HCT116 (cell line): ENCODE data around the gene DOCK4. TPM values are rescaled to one million over a fixed set of nuclear protein-coding genes. Genes with fewer than 3 reads are reported as not detected.

Source experiments
- ATAC-seq: fragments of 200-7000 bp; cut with Tn5 transposase; 2 replicates; pipeline ENCODE4 v1.9.1; 2020; ENCODE audit warnings: mild to moderate bottlenecking, moderate library complexity
- BruUV-seq: library from RNA; stranded (reverse); fragments of 400-500 nt; replicated peaks from 2 replicates; lab custom pipeline; 2021; lab: Mats Ljungman, UMichigan
- CTCF ChIA-PET: fragments of 300-600 bp; sonication (Branson Sonifier 250); formaldehyde crosslinking; loops from one replicate; lab custom pipeline; 2021; ENCODE audit warnings: antibody characterized with exemption; lab: Charles Lee
- POLR2A ChIA-PET: fragments of 300-600, 350-600 bp; sonication (Branson Sonifier 250); formaldehyde crosslinking; loops from one replicate; lab custom pipeline; 2021; ENCODE audit warnings: antibody characterized with exemption; lab: Charles Lee
- RAD21 ChIA-PET, 2 experiments: fragments of 300-600 bp; sonication (Branson Sonifier 250); formaldehyde crosslinking; loops; one replicate each; lab custom pipeline; 2023; ENCODE audit warnings: low total read pairs in 2 of 2; ENCODE audit not compliant: uncharacterized antibody in 2 of 2, unreplicated experiment in 2 of 2, low non-redundant PET in 1 of 2; lab: Charles Lee
- DNase-seq: peaks from one replicate; pipeline ENCODE4 v3.0.0-alpha.2; 2010; ENCODE audit warnings: low read depth, low spot score
- H2AFZ ChIP-seq: fragments of 200-600 bp; shearing (Covaris generic), sonication (generic); 2 replicates; pipeline ENCODE4 v1.6.1; 2017; ENCODE audit warnings: low read depth, mixed run types, mixed read lengths, antibody characterized with exemption, low read length; ENCODE audit not compliant: poor library complexity, severe bottlenecking
- H3K27ac ChIP-seq: 2 replicates; pipeline ENCODE4 v1.5.1; 2012; ENCODE audit warnings: low read depth, low read length
- H3K27me3 ChIP-seq: fragments of 200-600 bp; sonication (generic); 2 replicates; pipeline ENCODE4 v1.6.1; 2016; ENCODE audit warnings: mixed run types, low read length, mixed read lengths; ENCODE audit not compliant: insufficient read depth
- H3K36me3 ChIP-seq, 2 experiments: fragments of 200-500 bp in 1 of 2; fragments of 200-600 bp in 1 of 2; sonication (Bioruptor generic) in 1 of 2; sonication (generic) in 1 of 2; 2 replicates each; pipeline versions ENCODE4 v1.5.1 to v1.6.1; 2014 to 2016; ENCODE audit warnings: low read length in 2 of 2, inconsistent platforms in 1 of 2, mixed read lengths in 1 of 2, mixed run types in 1 of 2; ENCODE audit not compliant: insufficient read depth in 2 of 2, control insufficient read depth in 1 of 2
- H3K4me1 ChIP-seq, 2 experiments: fragments of 200-600 bp in 1 of 2; sonication (generic) in 1 of 2; 2 replicates each; pipeline versions ENCODE4 v1.5.1 to v1.6.1; 2012 to 2017; ENCODE audit warnings: low read length in 2 of 2, inconsistent platforms in 1 of 2, mild to moderate bottlenecking in 1 of 2, mixed read lengths in 1 of 2, mixed run types in 1 of 2, moderate library complexity in 1 of 2; ENCODE audit not compliant: insufficient read depth in 2 of 2, control insufficient read depth in 1 of 2
- H3K4me2 ChIP-seq: fragments of 200-600 bp; sonication (generic); 2 replicates; pipeline ENCODE4 v1.6.1; 2017; ENCODE audit warnings: mixed run types, low read length, mixed read lengths
- H3K4me3 ChIP-seq, 2 experiments: fragments of 200-600 bp in 1 of 2; sonication (generic) in 1 of 2; replicated peaks in 1 of 2; 2 replicates each; pipeline ENCODE4 v1.5.1; 2011 to 2016; ENCODE audit warnings: low read length in 2 of 2, control low read depth in 1 of 2, low read depth in 1 of 2, mild to moderate bottlenecking in 1 of 2, mixed read lengths in 1 of 2, mixed run types in 1 of 2
- H3K79me2 ChIP-seq: fragments of 200-600 bp; sonication (generic); 2 replicates; pipeline ENCODE4 v1.6.1; 2017; ENCODE audit warnings: mild to moderate bottlenecking, mixed run types, low read length, moderate library complexity, mixed read lengths; ENCODE audit not compliant: insufficient read depth
- H3K9ac ChIP-seq: fragments of 200-600 bp; sonication (generic); 2 replicates; pipeline ENCODE4 v1.6.1; 2016; ENCODE audit warnings: low read length, mixed read lengths
- H3K9me2 ChIP-seq: fragments of 200-600 bp; sonication (generic), shearing (Covaris generic); 2 replicates; pipeline ENCODE4 v1.6.1; 2017; ENCODE audit warnings: mixed run types, mild to moderate bottlenecking, moderate library complexity; ENCODE audit not compliant: insufficient read depth
- H3K9me3 ChIP-seq, 2 experiments: fragments of 200-500 bp in 1 of 2; fragments of 200-600 bp in 1 of 2; sonication (Bioruptor generic) in 1 of 2; sonication (generic) in 1 of 2; 2 replicates each; pipeline ENCODE4 v1.6.1; 2014 to 2017; ENCODE audit warnings: low read length in 2 of 2, mixed read lengths in 2 of 2, inconsistent platforms in 1 of 2, low read depth in 1 of 2, mild to moderate bottlenecking in 1 of 2, mixed run types in 1 of 2, moderate library complexity in 1 of 2; ENCODE audit not compliant: control insufficient read depth in 1 of 2, insufficient read depth in 1 of 2
- H4K20me1 ChIP-seq: fragments of 200-600 bp; sonication (generic), shearing (Covaris generic); 2 replicates; pipeline ENCODE4 v1.6.1; 2017; ENCODE audit warnings: mixed run types, mild to moderate bottlenecking, moderate library complexity; ENCODE audit not compliant: insufficient read depth
- CEBPB ChIP-seq: IDR thresholded peaks from 2 replicates; pipeline ENCODE4 v1.6.1; 2012; ENCODE audit warnings: low read depth
- EGR1 ChIP-seq: IDR thresholded peaks from 2 replicates; pipeline ENCODE4 v1.6.1; 2012; ENCODE audit warnings: low read depth
- ELF1 ChIP-seq: IDR thresholded peaks from 2 replicates; pipeline ENCODE4 v1.6.1; 2012; ENCODE audit warnings: low read depth, borderline replicate concordance
- EZH2 ChIP-seq: fragments of 200-600 bp; sonication (generic); IDR thresholded peaks from 2 replicates; pipeline ENCODE4 v1.6.1; 2017; ENCODE audit warnings: antibody characterized with exemption, mixed run types
- FOSL1 ChIP-seq: IDR thresholded peaks from 2 replicates; pipeline ENCODE4 v1.6.1; 2012; ENCODE audit warnings: low read depth
- JUND ChIP-seq: IDR thresholded peaks from 2 replicates; pipeline ENCODE4 v1.6.1; 2012
- MAX ChIP-seq: IDR thresholded peaks from 2 replicates; pipeline ENCODE4 v1.6.1; 2012
- POLR2AphosphoS5 ChIP-seq: IDR thresholded peaks from 2 replicates; pipeline ENCODE4 v1.6.1; 2011; ENCODE audit warnings: mild to moderate bottlenecking, low read depth, low read length, moderate library complexity
- RAD21 ChIP-seq: IDR thresholded peaks from 2 replicates; pipeline ENCODE4 v1.6.1; 2012; ENCODE audit warnings: low read depth, mild to moderate bottlenecking
- SP1 ChIP-seq: IDR thresholded peaks from 2 replicates; pipeline ENCODE4 v1.6.1; 2012; ENCODE audit warnings: low read depth
- SRF ChIP-seq: IDR thresholded peaks from 2 replicates; pipeline ENCODE4 v1.6.1; 2012; ENCODE audit warnings: low read depth
- TCF7L2 ChIP-seq: IDR thresholded peaks from 2 replicates; pipeline ENCODE4 v1.7.0; 2011; ENCODE audit warnings: borderline replicate concordance, inconsistent platforms; ENCODE audit not compliant: insufficient read depth, insufficient read length; ENCODE audit errors: extremely low read depth
- YY1 ChIP-seq: IDR thresholded peaks from 2 replicates; pipeline ENCODE4 v1.6.1; 2011; ENCODE audit warnings: low read length, low read depth, moderate library complexity, mild to moderate bottlenecking; ENCODE audit not compliant: insufficient replicate concordance; ENCODE audit errors: extremely low read depth
- ZBTB33 ChIP-seq: IDR thresholded peaks from 2 replicates; pipeline ENCODE4 v1.6.1; 2011; ENCODE audit warnings: mild to moderate bottlenecking, low read length, moderate library complexity; ENCODE audit not compliant: insufficient replicate concordance; ENCODE audit errors: extremely low read depth
- ZNF274 ChIP-seq: fragments of 200-500 bp; sonication (Bioruptor generic); IDR thresholded peaks from 2 replicates; pipeline ENCODE4 v1.6.1; 2014; ENCODE audit warnings: mild to moderate bottlenecking, low read depth, low read length, inconsistent platforms
- intact Hi-C: fragments of 100-400 bp; cut with micrococcal nuclease; formaldehyde crosslinking; loops from 2 replicates; pipeline ENCODE4 v1.10.0; 2022
- total RNA-seq: library from RNA; stranded (reverse); gene quantifications from one replicate; pipeline ENCODE4 v1.2.1, GENCODE V29; 2021; ENCODE audit not compliant: unreplicated experiment

The DOCK4 gene
- total RNA-seq, 1 experiment from 2014 or later, result 2.2 TPM

GRCh38 chr7:112084520-112084971 lies 121.7 kb downstream of the DOCK4 start:
- Histone ChIP-seq H3K4me1 (peaks cover 0 to 6% of the 10 kb centered on the region in 2 experiments; a peak in 2 of 4 replicates), H4K20me1 (no peaks in the 10 kb centered on the region), H3K9me3 (no peaks in the 10 kb centered on the region), H3K27me3 (no peaks in the 10 kb centered on the region), H3K9me2 (no peaks in the 10 kb centered on the region), H3K27ac (no peak overlapping the region), H3K4me3 (no peak overlapping the region), H3K79me2 (no peaks in the 10 kb centered on the region), H3K9ac (no peak overlapping the region), H3K4me2 (no peak overlapping the region), H3K36me3 (no peaks in the 10 kb centered on the region), H2AFZ (no peak overlapping the region)
- CTCF ChIA-PET, result no interaction called here
- no peak for TF ChIP-seq ZNF274
- TF ChIP-seq CEBPB, result no peak
- TF ChIP-seq TCF7L2, result no peak
- TF ChIP-seq ELF1, result no peak
- TF ChIP-seq POLR2AphosphoS5, result no peak
- TF ChIP-seq SRF, result no peak
- TF ChIP-seq JUND, result no peak
- TF ChIP-seq RAD21, result no peak
- no peak for TF ChIP-seq YY1
- TF ChIP-seq ZBTB33, result no peak
- no peak for TF ChIP-seq FOSL1
- TF ChIP-seq MAX, result no peak
- no peak for TF ChIP-seq SP1
- no peak for TF ChIP-seq EZH2
- TF ChIP-seq EGR1, result no peak
- RAD21 ChIA-PET, result no interaction called here
- DNase-seq (no peak), ATAC-seq (no peak)
- no TSS peak for BruUV-seq
- POLR2A ChIA-PET, result no interaction called here
- intact Hi-C loops, result loop anchor here (5.0 kb wide), 1 partner anchor 328 kb away; no protein-coding TSS in a partner anchor
